ENCODE data around the gene FHOD3.

DNA sequence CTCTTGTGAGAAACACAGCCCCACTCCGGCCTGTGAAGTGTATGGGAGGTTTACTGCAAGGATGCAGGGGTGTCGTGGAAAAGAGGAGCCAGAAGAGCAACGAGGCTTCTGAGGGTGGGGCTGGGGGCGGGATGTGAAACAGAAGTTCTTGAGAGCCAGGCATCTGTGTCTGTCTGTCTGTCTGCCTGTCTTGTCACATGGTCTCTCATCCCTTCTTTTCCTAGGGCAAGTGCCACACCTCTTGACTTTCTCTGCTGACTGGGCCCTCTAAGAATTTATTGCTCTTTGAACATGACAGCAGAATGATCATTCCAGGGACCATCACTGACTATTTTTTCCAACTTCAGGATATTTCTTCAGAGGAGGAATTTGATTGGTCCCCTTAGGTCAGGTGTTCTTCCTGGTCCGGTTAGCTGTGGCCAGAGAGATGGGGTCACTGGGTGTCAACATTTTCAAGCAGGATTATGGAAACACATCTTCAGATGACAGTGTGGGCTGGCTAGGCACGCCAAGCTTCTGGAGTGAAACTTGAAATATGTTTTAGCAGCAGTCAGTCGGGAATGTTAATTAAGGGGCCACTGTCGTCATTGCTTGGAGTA lies 131.0 kb downstream of the FHOD3 start:
- TF ChIP-seq GATA3 (IDR thresholded peaks at IDR 0.05; ENCODE audit: low read depth, low read length), result no peak
- no peak for TF ChIP-seq GATA2 (IDR thresholded peaks at IDR 0.05; ENCODE audit: low read depth, low read length)

All from SH-SY5Y (cell line).